Measurements from ENCODE around the gene MRPL28.
"Not testable (repeated sequence)": the region's sequence is repeated elsewhere in the genome, so short reads cannot be mapped to it uniquely, and the experiment has no call there.

The MRPL28 gene

DNA sequence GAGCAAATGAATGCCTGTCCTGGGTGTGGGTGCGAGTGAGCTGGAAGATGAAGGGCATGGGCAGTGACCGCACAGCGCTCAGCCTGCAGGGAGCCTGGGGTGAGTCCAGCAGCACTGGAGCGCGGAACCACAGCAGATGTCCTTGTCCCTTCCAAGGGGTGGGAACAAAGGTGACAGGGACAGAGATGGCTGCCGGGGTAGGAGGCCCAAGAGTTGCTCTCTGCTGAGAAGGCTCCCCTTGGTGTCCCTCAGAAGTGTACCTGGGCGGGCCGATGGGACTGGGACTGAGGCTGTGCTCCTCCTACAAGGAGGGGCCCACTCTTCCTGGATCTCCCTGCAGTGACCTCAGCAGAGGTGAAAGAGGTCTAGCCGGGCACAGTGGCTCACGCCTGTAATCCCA, 19.0 kb upstream of the MRPL28 start:
- no peak for DNase-seq

DNA sequence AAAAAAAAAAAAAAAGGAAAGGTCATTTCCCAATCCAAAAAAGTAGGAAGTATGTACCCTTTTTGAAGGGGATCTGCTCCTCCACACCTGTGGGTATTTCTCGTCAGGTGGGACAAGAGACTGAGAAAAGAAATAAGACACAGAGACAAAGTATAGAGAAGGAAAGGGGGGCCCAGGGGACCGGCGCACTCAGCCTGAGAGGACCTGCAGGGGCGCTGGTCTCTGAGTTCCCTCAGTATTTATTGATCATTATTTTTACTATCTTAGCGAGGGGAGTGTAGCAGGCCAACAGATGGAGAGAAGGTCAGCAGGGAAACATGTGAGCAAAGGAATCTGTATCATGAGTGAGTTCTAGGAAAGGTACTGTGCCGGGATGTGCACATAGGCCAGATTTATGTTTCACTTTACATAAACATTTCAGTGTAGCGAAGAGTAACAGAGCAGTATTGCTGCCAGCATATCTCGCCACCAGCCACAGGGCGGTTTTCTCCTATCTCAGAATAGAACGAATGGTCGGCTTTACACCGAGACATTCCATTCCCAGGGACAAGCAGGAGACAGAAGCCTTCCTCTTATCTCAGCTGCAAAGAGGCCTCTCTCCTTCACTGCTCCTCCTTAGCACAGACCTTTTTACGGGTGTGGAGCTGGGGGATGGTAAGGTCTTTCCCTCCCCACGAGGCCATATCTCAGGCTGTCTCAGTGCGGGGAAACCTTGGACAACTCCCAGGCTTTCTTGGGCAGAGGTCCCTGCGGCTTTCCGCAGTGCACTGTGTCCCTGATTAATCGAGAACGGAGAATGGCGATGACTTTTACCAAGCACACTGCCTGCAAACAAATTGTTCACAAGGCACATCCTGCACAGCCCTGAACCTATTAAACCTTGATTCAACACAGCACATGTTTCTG, 17.7 kb upstream of the MRPL28 start:
- DNase-seq = not testable (repeated sequence)

DNA sequence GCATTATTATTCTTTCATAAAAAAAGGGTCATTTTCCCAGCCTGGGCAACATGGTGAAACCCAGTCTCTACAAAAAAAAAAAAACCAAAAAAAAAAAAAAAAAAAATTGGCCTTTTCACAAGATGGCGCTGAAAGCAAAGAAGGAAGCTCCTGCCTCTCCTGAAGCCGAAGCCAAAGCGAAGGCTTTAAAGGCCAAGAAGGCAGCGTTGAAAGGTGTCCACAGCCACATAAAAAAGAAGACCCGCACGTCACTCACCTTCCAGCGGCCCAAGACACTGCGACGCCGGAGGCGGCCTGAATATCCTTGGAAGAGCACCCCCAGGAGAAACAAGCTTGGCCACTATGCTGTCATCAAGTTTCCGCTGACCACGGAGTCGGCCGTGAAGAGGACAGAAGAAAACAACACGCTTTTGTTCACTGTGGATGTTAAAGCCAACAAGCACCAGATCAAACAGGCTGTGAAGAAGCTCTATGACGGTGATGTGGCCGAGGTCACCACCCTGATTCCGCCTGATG, 16.4 kb upstream of the MRPL28 start:
- peak in 1 of 4 experiments; percentile 37 for DNase-seq

DNA sequence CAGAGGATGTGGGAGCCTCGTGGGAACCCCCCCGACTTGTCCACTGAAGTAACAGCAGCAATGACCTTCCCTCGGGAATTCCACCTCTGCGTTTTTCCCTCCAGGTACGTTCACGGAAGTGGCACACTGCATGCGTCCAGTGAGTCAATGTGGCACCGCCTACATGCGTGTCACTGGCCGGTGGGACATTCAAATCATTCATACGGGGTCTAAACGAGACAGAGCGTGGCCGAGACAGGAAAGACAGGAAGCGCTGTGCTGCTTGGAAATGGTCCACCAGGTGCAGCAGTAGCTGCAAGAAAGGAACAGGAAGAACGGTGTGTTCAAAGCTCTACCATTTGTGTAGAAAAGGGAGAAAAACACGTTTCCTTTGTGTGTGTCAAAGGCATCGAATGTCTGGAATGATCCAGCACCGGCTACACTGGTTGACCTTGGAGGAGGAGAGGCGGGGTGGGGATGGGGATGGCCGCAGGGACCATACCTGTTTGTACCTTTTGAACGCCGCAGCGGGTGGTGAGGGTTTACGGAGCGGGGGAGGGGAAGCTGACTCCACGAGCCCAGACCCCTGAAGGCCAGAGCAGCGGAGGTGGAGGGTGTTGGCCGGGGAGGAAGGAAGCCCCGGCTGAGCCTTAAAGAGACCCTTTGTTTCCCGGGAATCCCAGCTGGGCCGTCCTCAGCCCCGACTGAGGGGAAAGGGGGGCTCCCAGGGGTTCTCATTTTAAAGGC, 13.2 kb upstream of the MRPL28 start:
- peak in 3 of 4 experiments; percentile 32 to 52 (median 33) for DNase-seq

DNA sequence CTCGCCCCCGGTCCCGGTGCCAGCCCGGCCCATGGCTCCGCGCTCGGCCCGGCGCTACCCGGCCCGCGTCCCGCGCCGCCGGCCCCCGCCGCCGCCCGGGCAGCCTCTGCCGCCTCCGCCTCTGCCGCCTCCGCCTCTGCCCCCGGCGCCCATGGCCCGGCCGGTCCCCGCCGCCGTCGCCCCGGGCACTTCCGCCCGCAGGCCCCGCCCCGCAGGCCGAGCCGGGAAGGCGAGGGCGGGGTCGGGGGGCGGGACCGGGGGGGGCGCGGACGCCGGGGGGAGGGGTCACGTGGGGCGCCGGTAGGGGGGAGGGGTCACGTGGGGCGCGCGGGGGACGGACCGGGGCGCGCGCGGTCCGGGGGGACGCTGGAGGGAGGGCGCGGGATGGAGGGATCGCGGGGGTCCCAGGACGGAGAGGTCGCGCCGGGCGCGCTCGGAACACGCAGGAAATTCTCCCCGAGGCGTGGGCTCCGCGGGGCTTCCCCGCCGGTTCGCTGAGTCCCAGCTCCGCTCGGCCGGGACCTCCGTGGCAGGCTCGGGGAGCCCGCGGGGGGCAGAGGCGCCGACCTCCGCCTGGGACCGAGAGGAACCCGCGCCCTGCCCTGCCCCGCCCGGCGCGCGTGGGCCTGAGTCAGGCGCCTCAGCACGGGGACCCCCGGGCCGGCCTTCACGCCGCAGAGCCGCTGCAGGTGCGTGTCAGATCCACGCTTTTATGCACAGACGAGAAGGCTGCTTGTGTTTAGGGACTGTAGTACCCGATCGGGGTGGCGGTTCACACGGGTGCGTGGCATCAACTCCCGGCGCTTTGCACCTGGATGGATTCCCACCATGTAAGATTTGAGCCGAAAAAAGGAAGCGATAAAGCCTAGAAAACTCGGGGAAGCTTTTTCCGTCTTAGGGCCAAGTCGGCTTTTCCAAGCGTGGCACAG, 11.7 kb upstream of the MRPL28 start, which contains the start of gene PGAP6:
TSS of gene PGAP6 (minus strand) at position 190 of the 929 bp plus-strand sequence. CDS start at position 33, 157 bp downstream.
- peak; percentile 80 to 96 (median 88) for DNase-seq

DNA sequence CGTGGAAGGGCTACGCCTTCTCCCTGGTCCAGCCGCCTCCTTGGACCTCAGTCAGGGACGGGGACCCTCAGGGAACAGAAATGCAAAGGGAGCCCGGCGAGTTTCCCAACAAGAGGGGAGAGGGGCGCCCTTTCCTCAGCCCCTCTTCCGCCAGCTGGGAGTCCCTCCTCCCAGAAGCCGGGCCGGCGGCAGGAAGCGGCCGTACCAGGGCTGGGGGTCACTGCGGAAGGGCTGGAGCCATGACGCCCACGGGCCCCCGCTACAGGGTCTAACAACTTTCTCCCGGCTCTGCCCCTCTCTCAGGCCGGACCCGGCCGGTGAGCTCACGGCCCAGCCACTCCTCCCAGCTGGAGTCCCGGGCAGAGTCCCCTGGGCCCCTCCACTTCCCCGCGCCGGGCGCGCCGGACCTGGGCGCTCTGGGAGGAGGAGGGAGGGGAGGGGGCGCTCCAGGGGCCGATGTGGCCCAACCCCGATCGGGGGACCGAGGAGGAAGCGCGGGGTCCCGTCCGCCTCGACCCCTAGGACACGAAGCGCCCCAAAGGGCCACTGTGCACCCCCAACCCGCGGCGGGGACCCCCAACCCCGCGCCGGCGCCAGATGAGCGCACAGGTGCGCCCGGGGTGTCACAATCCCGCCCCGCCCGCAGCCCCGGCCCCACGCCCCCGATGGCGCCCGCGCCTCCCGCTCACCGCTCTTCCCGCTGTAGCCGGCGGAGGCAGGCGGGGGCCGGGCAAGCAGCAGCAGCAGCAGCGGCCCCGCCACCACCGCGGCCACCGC, 10.9 kb upstream of the MRPL28 start:
- DNase-seq = peak; percentile 22 to 48 (median 38)

DNA sequence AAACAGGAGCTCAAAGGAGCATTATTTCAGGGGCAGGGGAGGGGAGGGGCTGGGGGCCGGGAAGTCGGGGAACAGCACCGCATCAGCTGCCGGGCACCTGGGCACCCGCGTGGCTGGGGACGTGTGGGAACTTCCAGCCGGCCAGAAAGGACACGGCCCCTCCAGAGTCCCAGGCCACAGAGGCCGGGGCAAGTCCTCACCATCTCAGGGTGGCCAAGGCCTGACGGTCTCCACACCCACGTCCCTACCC, 10.3 kb upstream of the MRPL28 start:
- peak in 2 of 4 experiments; percentile 42 to 44 for DNase-seq

DNA sequence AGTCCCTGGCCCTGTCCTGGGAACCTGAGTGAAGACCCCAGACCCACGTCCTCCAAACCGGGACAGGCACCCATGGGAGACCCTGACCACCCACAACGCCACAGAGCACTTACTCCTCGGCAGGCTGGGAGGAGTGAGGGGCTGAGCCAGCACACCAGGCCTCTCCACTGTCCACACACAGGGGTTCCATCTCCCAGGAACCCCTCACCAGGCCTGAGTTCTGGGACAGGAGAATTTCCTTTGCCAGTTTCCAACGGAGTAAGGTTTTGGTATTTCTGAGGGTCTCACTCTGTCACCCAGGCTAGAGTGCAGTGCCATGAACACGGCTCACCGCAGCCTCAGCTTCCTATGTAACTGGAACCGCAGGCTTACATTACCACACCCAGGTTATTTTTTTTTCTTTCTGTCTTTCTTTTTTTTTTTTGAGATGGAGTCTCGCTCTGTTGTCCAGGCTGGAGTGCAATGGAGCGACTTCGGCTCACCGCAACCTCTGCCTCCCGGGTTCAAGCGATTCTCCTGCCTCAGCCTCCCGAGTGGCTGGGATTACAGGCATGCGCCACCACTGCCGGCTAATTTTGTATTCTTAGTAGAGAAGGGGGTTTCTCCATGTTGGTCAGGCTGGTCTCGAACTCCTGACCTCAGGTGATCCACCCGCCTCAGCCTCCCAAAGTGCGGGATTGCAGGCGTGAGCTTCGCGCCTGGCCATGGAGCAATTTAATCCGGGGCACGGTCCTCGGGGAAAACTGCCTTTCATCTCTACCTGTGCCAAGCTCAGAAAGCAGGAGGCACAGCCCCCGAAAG, 9.8 kb upstream of the MRPL28 start:
- no peak for DNase-seq

DNA sequence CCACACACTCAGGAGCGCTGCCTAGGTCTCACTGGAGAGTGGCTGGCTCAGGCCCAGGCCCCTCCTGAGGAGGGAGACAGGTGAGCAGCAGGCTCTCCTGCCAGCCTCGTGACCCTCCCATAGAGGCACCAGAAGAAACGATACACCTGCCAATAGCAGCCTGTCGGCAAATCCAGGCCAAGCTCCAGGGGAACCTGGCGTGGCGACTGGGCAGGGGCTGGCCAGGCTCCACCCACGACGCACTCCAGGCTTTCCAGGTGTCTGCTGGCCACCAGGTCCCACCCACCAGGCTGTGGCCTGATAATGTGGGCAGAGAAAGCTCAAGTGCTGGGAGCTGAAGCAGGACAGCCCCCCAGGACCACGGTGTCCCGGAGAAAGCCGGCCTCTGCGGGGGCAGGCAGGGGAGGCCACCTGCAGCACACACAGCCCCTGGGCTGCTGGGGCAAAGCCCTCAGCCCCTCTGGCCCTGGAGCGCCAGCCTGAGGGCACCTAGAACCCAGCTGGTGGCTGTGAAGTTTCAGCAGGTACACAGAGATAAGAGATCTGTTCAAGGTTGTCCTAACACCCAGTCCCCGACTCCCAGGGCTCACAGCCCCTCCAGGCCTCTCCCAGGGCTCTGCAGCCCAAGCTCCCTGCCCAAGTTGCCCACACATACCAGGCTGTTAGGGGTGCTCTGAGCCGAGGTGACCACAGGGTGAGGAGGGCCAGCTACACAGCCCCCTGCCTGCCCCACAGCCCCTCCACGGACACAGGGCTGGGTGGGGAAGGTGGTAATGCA, 9.0 kb upstream of the MRPL28 start:
- DNase-seq = no peak

DNA sequence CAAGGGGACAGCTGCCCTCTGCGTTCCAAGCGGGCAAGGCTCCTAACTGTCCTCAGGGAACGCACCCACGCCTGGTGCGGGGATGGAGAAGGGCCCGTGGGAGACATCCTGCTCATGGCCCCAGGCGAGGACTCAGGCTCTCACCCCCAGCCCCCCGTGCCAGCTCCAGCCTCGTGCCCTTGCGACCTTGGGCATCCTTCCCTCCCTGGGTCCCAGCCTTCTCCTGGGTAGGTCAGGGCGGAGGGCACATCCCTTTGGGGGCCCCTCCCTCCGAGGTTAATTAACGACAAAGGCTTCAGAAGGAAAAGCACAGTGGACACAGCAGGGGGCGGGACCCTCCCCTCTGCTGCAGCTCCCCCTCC, 8.5 kb upstream of the MRPL28 start:
- DNase-seq = no peak

DNA sequence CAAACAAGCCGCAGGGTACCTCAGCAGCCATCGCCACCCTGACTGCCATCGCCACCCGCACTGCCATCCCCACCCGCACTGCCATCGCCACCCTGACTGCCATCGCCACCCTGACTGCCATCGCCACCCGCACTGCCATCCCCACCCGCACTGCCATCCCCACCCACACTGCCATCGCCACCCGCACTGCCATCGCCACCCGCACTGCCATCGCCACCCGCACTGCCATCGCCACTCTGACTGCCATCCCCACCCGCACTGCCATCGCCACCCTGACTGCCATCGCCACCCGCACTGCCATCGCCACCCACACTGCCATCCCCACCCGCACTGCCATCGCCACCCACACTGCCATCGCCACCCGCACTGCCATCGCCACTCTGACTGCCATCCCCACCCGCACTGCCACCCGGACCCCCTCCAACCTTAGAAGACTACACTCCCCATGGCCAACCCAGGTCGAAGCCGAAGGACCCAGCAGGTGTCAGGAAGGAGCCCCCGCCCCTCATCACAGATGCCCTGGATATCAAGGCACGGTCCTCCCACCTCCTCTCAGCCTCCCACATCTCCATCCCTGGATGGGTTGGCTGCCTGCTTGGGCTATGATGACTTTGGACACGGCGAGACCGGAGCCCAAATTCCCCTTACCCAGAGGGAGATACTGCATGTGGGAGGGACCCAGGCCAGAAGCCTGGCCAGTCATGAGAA, 7.9 kb upstream of the MRPL28 start:
- DNase-seq = not testable (repeated sequence)

DNA sequence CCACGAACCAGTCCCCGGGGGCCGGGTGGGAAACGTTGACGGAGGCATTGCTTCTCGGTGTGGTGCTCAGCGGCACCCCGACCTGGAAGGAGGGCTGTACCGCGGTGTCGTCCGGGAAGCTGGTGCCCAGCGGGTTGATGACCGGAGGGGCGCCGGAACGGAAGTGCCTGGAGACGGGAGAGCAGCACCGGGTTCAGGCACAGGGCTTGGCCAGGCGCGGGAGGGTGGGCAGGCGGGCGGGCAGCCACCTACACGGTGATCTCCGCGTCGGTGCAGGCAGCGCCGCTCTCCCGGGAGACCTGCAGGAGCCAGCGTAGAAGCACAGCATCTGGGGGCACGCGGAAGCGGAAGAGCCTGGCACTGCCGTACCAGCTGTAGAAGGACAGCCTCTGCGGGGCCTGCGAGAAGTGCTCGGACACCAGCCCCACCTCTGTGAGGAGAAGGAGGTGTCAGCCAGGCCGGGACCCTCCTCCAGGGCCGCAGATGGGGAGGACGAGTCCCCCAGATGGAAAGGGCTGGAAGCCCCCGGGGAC, 7.1 kb upstream of the MRPL28 start:
- no peak for DNase-seq

DNA sequence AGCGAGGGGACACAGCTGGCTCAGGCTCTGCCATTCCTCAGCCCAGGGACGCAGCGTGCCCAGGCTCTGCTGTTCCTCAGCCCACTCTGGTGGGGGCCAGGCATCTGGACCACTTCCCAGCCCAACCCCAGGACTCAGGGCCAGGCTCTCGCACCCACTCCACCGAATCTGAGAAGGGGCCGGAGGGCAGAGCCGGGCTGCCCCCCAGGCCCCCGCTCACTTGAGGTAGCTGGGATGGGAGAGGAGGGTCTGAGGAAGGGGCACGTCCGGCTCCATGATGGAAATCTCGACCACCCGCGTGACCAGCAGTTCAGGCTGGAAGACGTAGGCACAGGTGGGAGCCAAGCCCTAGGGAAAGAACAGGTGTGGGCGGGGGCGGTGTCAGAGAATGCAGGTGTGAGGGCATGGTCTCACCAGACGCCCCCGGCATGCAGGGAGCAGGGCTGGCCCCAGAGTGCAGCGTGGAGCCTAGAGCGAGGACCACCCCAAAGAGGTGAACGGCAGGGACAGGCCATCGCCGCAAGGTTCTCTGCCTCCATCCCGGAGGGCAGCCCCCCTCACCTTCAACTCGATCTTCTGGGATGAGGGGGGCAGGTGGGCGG, 6.6 kb upstream of the MRPL28 start:
- no peak for DNase-seq

DNA sequence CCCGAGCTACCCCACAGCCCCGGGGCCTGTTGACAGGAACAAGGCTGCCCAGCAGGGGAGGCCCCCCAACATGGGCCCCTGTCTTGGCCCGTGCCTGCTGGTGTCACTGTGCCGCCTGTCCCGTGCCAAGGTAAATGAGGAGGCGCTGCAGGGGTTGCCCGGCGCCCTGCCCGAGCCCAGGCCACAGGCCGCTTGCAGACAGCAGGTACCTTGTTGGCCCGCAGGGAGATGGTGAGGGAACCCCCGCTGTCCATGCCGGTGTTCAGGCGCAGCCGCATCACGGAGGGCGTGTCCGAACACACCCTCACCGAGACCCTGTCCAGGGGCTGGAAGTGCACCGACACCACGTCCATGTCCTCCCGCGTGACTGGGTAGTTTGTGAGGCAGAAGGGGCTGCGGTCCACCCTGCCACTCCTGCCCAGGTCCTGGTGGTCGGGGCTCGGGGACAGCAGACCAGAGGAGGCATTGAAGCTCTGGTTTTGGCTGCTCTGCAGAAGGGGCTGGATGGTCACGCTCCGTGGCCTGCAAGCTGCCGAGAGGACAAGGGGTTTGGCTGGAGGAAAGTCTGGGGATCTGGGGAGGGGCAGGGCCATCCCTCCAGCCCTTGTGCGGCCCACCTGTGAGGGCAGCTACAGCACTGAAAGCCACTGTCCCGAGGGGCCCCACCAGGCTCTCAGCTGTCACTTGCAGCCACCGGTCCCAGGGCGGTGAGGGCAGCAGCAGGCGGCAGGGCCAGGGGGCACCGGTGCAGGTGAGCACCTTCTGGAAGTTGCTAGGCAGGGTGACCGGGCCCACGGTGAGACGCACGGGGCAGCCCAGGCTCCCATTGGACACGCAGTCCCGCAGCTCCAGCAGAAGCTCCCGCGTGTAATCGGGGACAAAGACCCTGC, 5.8 kb upstream of the MRPL28 start:
- DNase-seq = no peak

DNA sequence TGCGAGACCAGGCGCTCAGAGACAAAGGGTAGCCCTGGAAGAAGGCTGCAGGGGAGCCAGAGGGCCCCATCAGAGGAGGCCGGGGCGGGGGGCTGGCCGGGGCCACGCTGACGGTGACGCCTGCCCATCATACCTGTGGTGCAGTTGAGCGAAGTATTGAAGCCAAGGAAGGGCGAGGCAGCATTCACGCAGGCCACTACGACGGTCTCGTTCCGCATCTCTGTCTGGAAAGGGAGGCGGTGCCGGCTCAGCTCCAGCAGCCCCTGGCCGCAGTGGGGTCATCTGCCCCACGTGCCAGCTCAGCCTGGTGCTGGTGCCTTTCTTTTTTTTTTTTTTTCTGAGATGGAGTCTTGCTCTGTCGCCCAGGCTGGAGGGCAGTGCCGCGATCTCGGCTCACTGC, 4.9 kb upstream of the MRPL28 start:
- DNase-seq = no peak

DNA sequence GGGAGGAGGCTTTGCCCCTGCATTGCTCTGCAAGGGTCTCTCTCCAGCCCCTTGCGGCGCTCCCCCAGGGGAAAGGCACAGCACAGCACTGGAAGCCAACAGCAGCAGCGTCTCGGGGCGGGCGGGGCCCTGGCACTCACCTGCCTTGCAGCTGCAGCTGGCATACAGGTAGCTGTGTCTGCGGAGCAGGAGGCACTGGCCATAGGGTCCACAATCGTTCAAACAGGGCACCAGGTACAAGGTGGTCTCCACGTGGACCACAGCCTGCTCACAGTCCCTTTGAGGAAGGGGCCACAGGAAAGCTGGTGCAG, 4.2 kb upstream of the MRPL28 start:
- no peak for DNase-seq

DNA sequence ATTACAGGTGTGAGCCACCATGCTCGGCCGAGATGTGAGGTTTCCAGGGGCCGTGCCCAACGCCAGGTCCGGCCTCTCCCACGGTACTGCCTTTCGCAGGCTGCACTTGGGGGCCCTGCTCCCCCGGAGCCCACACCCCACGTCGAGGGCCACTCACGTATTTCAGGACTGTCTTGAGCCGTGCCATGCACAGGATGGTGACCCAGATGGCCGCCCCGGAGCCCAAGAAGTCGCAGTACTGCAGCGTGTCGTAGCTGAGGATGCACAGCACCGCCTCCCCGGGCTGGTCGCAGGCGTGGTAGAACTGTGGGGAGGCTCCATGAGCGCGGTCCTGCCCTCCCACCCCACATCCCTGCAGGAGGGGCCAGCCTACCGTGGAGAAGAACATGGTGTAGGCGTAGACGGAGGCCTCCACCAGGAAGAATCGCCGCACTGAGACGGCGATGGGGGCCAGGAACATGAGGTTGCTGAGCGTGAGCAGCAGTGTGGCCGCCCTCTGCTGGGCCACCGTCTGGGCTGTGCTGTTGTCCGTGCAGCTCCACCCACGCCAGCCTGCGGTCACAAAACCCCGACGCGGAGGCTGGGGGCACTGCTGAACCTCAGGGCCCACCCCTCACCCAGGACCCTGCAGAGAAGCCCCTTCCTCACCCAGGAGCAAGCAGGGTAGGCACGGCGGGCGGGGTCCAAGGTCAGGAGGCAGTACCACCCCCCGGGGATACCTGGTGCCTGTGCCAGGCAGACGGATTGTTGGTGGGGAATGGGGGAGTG, 3.7 kb upstream of the MRPL28 start:
- no peak for DNase-seq

Measured in suppressor macrophage (primary cell).